CD4-positive, alpha-beta memory T cell (primary cell): Measurements from ENCODE around the gene COPZ2. TPM values are rescaled to one million over a fixed set of nuclear protein-coding genes. Genes with fewer than 3 reads are reported as not detected.
"Not testable (repeated sequence)": the region's sequence is repeated elsewhere in the genome, so short reads cannot be mapped to it uniquely, and the experiment has no call there.

Experiments
- CTCF ChIA-PET: fragments of 350-600 bp; sonication (Branson Sonifier 250); formaldehyde crosslinking; loops from one replicate; lab custom pipeline; 2021; ENCODE audit warnings: inconsistent platforms; ENCODE audit not compliant: partially characterized antibody; lab: Charles Lee
- POLR2A ChIA-PET: fragments of 350-600 bp; sonication (Branson Sonifier 250); formaldehyde crosslinking; loops from one replicate; lab custom pipeline; 2021; ENCODE audit not compliant: partially characterized antibody; lab: Charles Lee
- DNase-seq, 5 donors: peaks; one replicate each; pipeline versions ENCODE4 v3.0.0 to v3.0.0-alpha.2; 2020 to 2022; ENCODE audit warnings: mixed read lengths in 1 of 5
- H3K27ac ChIP-seq: one replicate; pipeline ENCODE4 v1.7.0; 2013; ENCODE audit warnings: low read depth, low read length
- H3K27me3 ChIP-seq: 2 replicates; pipeline ENCODE4 v1.7.0; 2013; ENCODE audit warnings: mild to moderate bottlenecking, low read length, moderate library complexity; ENCODE audit not compliant: insufficient read depth
- H3K36me3 ChIP-seq: 2 replicates; pipeline ENCODE4 v1.7.0; 2013; ENCODE audit warnings: mild to moderate bottlenecking, low read length, moderate library complexity; ENCODE audit not compliant: insufficient read depth
- H3K4me1 ChIP-seq: 2 replicates; pipeline ENCODE4 v1.7.0; 2013; ENCODE audit warnings: mild to moderate bottlenecking, low read length, moderate library complexity; ENCODE audit not compliant: insufficient read depth
- H3K4me3 ChIP-seq, 2 donors: one replicate each; pipeline ENCODE4 v1.7.0; 2013; ENCODE audit warnings: low read length in 2 of 2, mild to moderate bottlenecking in 1 of 2
- H3K9me3 ChIP-seq, 2 donors: one replicate each; pipeline ENCODE4 v1.7.0; 2013; ENCODE audit warnings: low read length in 2 of 2, control low read depth in 1 of 2; ENCODE audit not compliant: control insufficient read depth in 1 of 2
- H3K27ac Mint-ChIP-seq, 7 donors: one replicate each; pipeline ENCODE4 v1.8.0; 2020 to 2021; ENCODE audit warnings: mixed read lengths in 7 of 7, mild to moderate bottlenecking in 6 of 7, inconsistent platforms in 3 of 7, moderate library complexity in 3 of 7
- H3K27me3 Mint-ChIP-seq, 2 donors: one replicate each; pipeline ENCODE4 v1.8.0; 2020 to 2021; ENCODE audit warnings: mixed read lengths in 2 of 2
- H3K36me3 Mint-ChIP-seq, 2 donors: one replicate each; pipeline ENCODE4 v1.8.0; 2020 to 2021; ENCODE audit warnings: mixed read lengths in 2 of 2, inconsistent platforms in 1 of 2, mild to moderate bottlenecking in 1 of 2
- H3K4me1 Mint-ChIP-seq, 4 donors: one replicate each; pipeline ENCODE4 v1.8.0; 2020 to 2021; ENCODE audit warnings: mixed read lengths in 4 of 4, mild to moderate bottlenecking in 1 of 4
- H3K4me3 Mint-ChIP-seq, 8 donors: one replicate each; pipeline ENCODE4 v1.8.0; 2020 to 2021; ENCODE audit warnings: mixed read lengths in 8 of 8, mild to moderate bottlenecking in 7 of 8, moderate library complexity in 6 of 8, inconsistent platforms in 3 of 8
- H3K9me3 Mint-ChIP-seq, 8 donors: one replicate each; pipeline ENCODE4 v1.8.0; 2020 to 2021; ENCODE audit warnings: mixed read lengths in 8 of 8, mild to moderate bottlenecking in 5 of 8, inconsistent platforms in 3 of 8, moderate library complexity in 1 of 8
- intact Hi-C: fragments of 100-400 bp; cut with micrococcal nuclease; formaldehyde crosslinking; loops from one replicate; pipeline ENCODE4 v1.15.1; 2023
- polyA plus RNA-seq, 2 donors: library from polyadenylated mRNA; unstranded; fragments of 300-500 nt; fragmentation: Illumina TruSeq; gene quantifications; one replicate each; pipeline ENCODE4 v1.2.3, GENCODE V29; 2021
- total RNA-seq, 2 experiments: library from RNA; stranded (reverse); gene quantifications; one replicate each; pipeline ENCODE4 v1.2.3, GENCODE V29; 2021

COPZ2 gene
- total and polyA plus RNA-seq, 4 experiments from 2014 or later = 1.6 to 2.0 (median 1.9) TPM

GRCh38 chr17:48072811-48073210 is 35.2 kb upstream of the COPZ2 start:
- DNase-seq, intact Hi-C loops, H3K27me3 ChIP-seq, H3K27me3 Mint-ChIP-seq, H3K4me3 ChIP-seq, H3K4me3 Mint-ChIP-seq, H3K9me3 ChIP-seq, H3K9me3 Mint-ChIP-seq, H3K27ac ChIP-seq, H3K4me1 Mint-ChIP-seq, H3K4me1 ChIP-seq: not testable (repeated sequence)
- H3K36me3 ChIP-seq = peaks cover 32% of the 10 kb centered on the region
- Mint-ChIP-seq H3K27ac (peak overlapping the region in 1 of 7 donors; percentile 19), H3K36me3 (peaks cover 20 to 46% of the 10 kb centered on the region in 2 donors)
- CTCF ChIA-PET = interaction anchor here (0.5 to 7.2 kb wide), 9 partner anchors 12 to 125 kb away, joined by 3 to 148 read pairs (median 18); partner anchors contain the start of gene COPZ2
- POLR2A ChIA-PET = interaction anchor here (1.0 kb wide), 1 partner anchor 47 kb away, joined by 3 read pairs; no protein-coding TSS in a partner anchor

- no peak for DNase-seq
- ChIA-PET POLR2A (interaction anchor here (1.0 kb wide), 1 partner anchor 46 kb away, joined by 3 read pairs; no protein-coding TSS in a partner anchor), CTCF (interaction anchor here (1.3 to 7.2 kb wide), 5 partner anchors 10 to 93 kb away, joined by 3 to 148 read pairs (median 4); partner anchors contain the start of gene COPZ2)
- intact Hi-C loops = no loop called here
- no peak overlapping the region for H3K4me3 ChIP-seq
- no peak overlapping the region for H3K27ac ChIP-seq
- H3K4me1 ChIP-seq = no peaks in the 10 kb centered on the region
- H3K4me3 Mint-ChIP-seq = no peak overlapping the region
- no peaks in the 10 kb centered on the region for H3K9me3 Mint-ChIP-seq
- no peaks in the 10 kb centered on the region for H3K27me3 Mint-ChIP-seq
- H3K4me1 Mint-ChIP-seq = peaks cover 0 to 6% (median 2%) of the 10 kb centered on the region in 4 donors
- no peaks in the 10 kb centered on the region for H3K27me3 ChIP-seq
- no peaks in the 10 kb centered on the region for H3K9me3 ChIP-seq
- peaks cover 20 to 48% of the 10 kb centered on the region in 2 donors for H3K36me3 Mint-ChIP-seq
- H3K27ac Mint-ChIP-seq = no peak overlapping the region
- peaks cover 36% of the 10 kb centered on the region for H3K36me3 ChIP-seq
Measured at GRCh38 chr17:48071654-48072053, 34.1 kb upstream of the COPZ2 start.

DNA sequence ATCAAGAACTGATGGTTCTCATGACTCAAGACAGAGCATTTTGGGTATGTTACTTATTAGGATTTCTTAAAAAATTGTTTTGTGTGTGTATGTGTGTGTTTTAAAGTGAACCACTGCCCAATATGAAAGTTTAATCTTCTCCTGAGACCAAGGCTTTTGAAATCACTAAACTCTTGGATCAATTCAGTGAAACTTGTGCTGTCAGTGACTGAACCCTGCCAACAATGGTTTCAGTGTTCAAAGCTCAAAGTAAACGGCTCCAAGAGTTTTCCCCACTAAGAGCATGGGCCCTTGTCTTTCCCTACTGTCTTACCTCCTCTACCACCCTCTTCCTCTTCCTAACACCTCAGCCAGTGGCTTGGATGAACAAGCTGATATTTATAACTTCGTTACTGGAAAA is 32.6 kb upstream of the COPZ2 start:
- H3K27ac Mint-ChIP-seq = peak overlapping the region in 1 of 7 donors; percentile 27
- intact Hi-C loops = no loop called here
- H3K27ac ChIP-seq = no peak overlapping the region
- H3K36me3 ChIP-seq = peaks cover 30% of the 10 kb centered on the region
- H3K9me3 ChIP-seq = no peaks in the 10 kb centered on the region
- H3K9me3 Mint-ChIP-seq = no peaks in the 10 kb centered on the region
- H3K27me3 Mint-ChIP-seq = no peaks in the 10 kb centered on the region
- no peaks in the 10 kb centered on the region for H3K4me1 ChIP-seq
- no peaks in the 10 kb centered on the region for H3K27me3 ChIP-seq
- H3K4me3 ChIP-seq = no peak overlapping the region
- H3K4me1 Mint-ChIP-seq = peaks cover 0 to 6% (median 2%) of the 10 kb centered on the region in 4 donors
- peaks cover 18 to 47% of the 10 kb centered on the region in 2 donors for H3K36me3 Mint-ChIP-seq
- CTCF ChIA-PET = interaction anchor here (1.1 kb wide), 1 partner anchor 40 kb away, joined by 3 read pairs; no protein-coding TSS in a partner anchor
- no peak for DNase-seq
- H3K4me3 Mint-ChIP-seq = no peak overlapping the region
- POLR2A ChIA-PET = interaction anchor here (1.0 kb wide), 1 partner anchor 17 kb away, joined by 3 read pairs; no protein-coding TSS in a partner anchor

GRCh38 chr17:48068491-48068961 is 30.9 kb upstream of the COPZ2 start:
- no peaks in the 10 kb centered on the region for H3K9me3 ChIP-seq
- CTCF ChIA-PET = interaction anchor here (1.3 to 2.7 kb wide), 7 partner anchors 11 to 55 kb away, joined by 3 to 11 read pairs (median 6); no protein-coding TSS in a partner anchor
- H3K27ac ChIP-seq = no peak overlapping the region
- H3K36me3 ChIP-seq = peaks cover 26% of the 10 kb centered on the region
- DNase-seq = no peak
- H3K4me3 ChIP-seq = no peak overlapping the region
- H3K27me3 ChIP-seq = no peaks in the 10 kb centered on the region
- Mint-ChIP-seq H3K9me3 (no peaks in the 10 kb centered on the region), H3K27ac (no peak overlapping the region), H3K27me3 (no peaks in the 10 kb centered on the region), H3K4me1 (peaks cover 0 to 1% (median 0%) of the 10 kb centered on the region in 4 donors), H3K36me3 (peaks cover 24 to 51% of the 10 kb centered on the region in 2 donors), H3K4me3 (no peak overlapping the region)
- POLR2A ChIA-PET = interaction anchor here (1.3 kb wide), 1 partner anchor 21 kb away, joined by 3 read pairs; the partner anchor contains the start of gene NFE2L1
- H3K4me1 ChIP-seq = no peaks in the 10 kb centered on the region
- intact Hi-C loops = no loop called here

DNA sequence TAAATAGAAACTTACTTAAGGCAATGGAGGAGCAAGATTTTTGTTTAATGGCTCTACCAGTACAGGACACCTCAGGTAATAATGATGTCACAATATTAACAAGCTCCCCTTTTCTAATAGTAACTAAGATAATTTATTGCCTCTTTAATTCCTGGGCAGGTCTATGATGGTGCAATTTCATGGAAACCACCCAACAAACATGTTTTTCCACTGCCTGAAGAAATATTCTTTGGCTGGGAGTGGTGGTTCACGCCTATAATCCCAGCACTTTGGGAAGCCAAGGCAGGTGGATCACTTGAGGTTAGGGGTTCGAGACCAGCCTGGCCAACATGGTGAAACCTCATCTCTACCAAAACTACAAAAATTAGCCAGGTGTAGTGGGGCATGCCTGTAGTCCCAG is 30.2 kb upstream of the COPZ2 start:
- H3K27me3 ChIP-seq, H3K4me1 ChIP-seq, H3K27ac Mint-ChIP-seq, intact Hi-C loops, H3K9me3 ChIP-seq, POLR2A ChIA-PET, H3K9me3 Mint-ChIP-seq, H3K4me1 Mint-ChIP-seq, H3K27me3 Mint-ChIP-seq, H3K4me3 Mint-ChIP-seq, DNase-seq, H3K4me3 ChIP-seq, H3K27ac ChIP-seq: not testable (repeated sequence)
- peaks cover 20 to 51% of the 10 kb centered on the region in 2 donors for H3K36me3 Mint-ChIP-seq
- H3K36me3 ChIP-seq = peaks cover 26% of the 10 kb centered on the region
- CTCF ChIA-PET = interaction anchor here (1.0 to 2.7 kb wide), 9 partner anchors 10 to 118 kb away, joined by 3 to 11 read pairs (median 6); no protein-coding TSS in a partner anchor

DNA sequence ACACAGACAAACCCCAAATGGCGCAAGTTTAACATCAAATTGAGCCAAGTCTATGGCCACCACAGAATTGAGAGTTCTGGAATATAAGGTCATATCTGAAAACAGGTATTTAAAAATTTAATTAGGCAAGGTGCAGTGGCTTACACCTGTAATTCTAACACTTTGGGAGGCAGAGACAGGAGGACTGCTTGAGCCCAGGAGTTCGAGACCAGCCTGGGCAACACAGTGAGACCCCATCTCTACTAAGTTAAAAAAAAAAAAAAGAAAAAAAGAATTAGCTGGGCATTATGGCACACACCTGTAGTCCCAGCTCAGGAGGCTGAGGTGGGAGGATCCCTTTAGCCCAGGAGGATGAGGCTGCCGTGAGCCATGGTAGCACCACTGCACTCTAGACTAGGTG is 29.6 kb upstream of the COPZ2 start:
- H3K4me3 ChIP-seq = no peak overlapping the region
- H3K4me1 ChIP-seq = no peaks in the 10 kb centered on the region
- ChIA-PET CTCF (interaction anchor here (1.0 to 2.7 kb wide), 8 partner anchors 8 to 117 kb away, joined by 3 to 11 read pairs (median 4); no protein-coding TSS in a partner anchor), POLR2A (interaction anchor here (1.0 kb wide), 1 partner anchor 19 kb away, joined by 4 read pairs; the partner anchor contains the start of gene NFE2L1)
- H3K9me3 Mint-ChIP-seq = no peaks in the 10 kb centered on the region
- intact Hi-C loops = no loop called here
- H3K36me3 Mint-ChIP-seq = peaks cover 24 to 55% of the 10 kb centered on the region in 2 donors
- peaks cover 0 to 2% (median 0%) of the 10 kb centered on the region in 4 donors for H3K4me1 Mint-ChIP-seq
- H3K27ac ChIP-seq = no peak overlapping the region
- H3K27me3 Mint-ChIP-seq = no peaks in the 10 kb centered on the region
- H3K36me3 ChIP-seq = peaks cover 28% of the 10 kb centered on the region
- H3K27ac Mint-ChIP-seq = no peak overlapping the region
- no peaks in the 10 kb centered on the region for H3K27me3 ChIP-seq
- DNase-seq = no peak
- H3K9me3 ChIP-seq = no peaks in the 10 kb centered on the region
- no peak overlapping the region for H3K4me3 Mint-ChIP-seq

GRCh38 chr17:48066656-48067055 is 29.1 kb upstream of the COPZ2 start:
- no peaks in the 10 kb centered on the region for H3K4me1 ChIP-seq
- peaks cover 31% of the 10 kb centered on the region for H3K36me3 ChIP-seq
- intact Hi-C loops = no loop called here
- no peak overlapping the region for H3K27ac ChIP-seq
- Mint-ChIP-seq H3K36me3 (peaks cover 28 to 57% of the 10 kb centered on the region in 2 donors), H3K27me3 (no peaks in the 10 kb centered on the region), H3K9me3 (no peaks in the 10 kb centered on the region), H3K27ac (peak overlapping the region in 2 of 7 donors; percentile 10 to 77), H3K4me3 (no peak overlapping the region), H3K4me1 (peaks cover 0 to 2% (median 0%) of the 10 kb centered on the region in 4 donors)
- DNase-seq = no peak
- CTCF ChIA-PET = interaction anchor here (1.2 to 2.7 kb wide), 5 partner anchors 8 to 117 kb away, joined by 3 to 11 read pairs (median 6); no protein-coding TSS in a partner anchor
- H3K4me3 ChIP-seq = no peak overlapping the region
- no peaks in the 10 kb centered on the region for H3K27me3 ChIP-seq
- H3K9me3 ChIP-seq = no peaks in the 10 kb centered on the region
- POLR2A ChIA-PET = interaction anchor here (1.0 kb wide), 1 partner anchor 18 kb away, joined by 4 read pairs; the partner anchor contains the start of gene NFE2L1
